Fibroblast of skin of back (primary cell): ENCODE measurements around the gene NFIC.
A peak's percentile ranks its signal among the peaks of the same experiment; 100 is the strongest.

Source experiments
- DNase-seq: peaks from one replicate; pipeline ENCODE4 v3.0.0-alpha.2; 2013

NFIC gene

GRCh38 chr19:3359919-3360420 lies 6.4 kb upstream of the NFIC start:
- peak; percentile 48 for DNase-seq

- peak; percentile 47 for DNase-seq
These were observed 5.7 kb upstream of the NFIC start for GRCh38 chr19:3360421-3361383.

- no peak for DNase-seq
These were observed 4.8 kb upstream of the NFIC start for GRCh38 chr19:3361384-3362216.

GRCh38 chr19:3362217-3362906 lies 4.0 kb upstream of the NFIC start:
- DNase-seq = no peak

- no peak for DNase-seq
These were observed 2.4 kb upstream of the NFIC start for GRCh38 chr19:3363841-3364500.

- DNase-seq = no peak
These were observed 1.9 kb upstream of the NFIC start for GRCh38 chr19:3364501-3364858.

GRCh38 chr19:3365093-3365835 lies 1.1 kb upstream of the NFIC start:
- DNase-seq = no peak

- DNase-seq = peak; percentile 50
These were observed 607 bp downstream of the NFIC start for GRCh38 chr19:3366753-3367627.

GRCh38 chr19:3367628-3368440 lies 1.5 kb downstream of the NFIC start:
- DNase-seq = no peak

- DNase-seq = no peak
These were observed 2.0 kb downstream of the NFIC start for GRCh38 chr19:3368441-3368795.

- DNase-seq = peak; percentile 53
These were observed 2.5 kb downstream of the NFIC start for GRCh38 chr19:3368848-3369336.

- peak; percentile 67 for DNase-seq
These were observed 3.2 kb downstream of the NFIC start for GRCh38 chr19:3369337-3370213.

GRCh38 chr19:3370214-3370720 lies 3.9 kb downstream of the NFIC start:
- DNase-seq = no peak

GRCh38 chr19:3370728-3371591 lies 4.6 kb downstream of the NFIC start:
- DNase-seq = no peak

GRCh38 chr19:3372413-3372812 lies 6.0 kb downstream of the NFIC start:
- DNase-seq = no peak

GRCh38 chr19:3373971-3374368 lies 7.6 kb downstream of the NFIC start:
- DNase-seq = no peak
